Inflammatory macrophage treated with lipopolysaccharide for 4 hours (primary cell): ENCODE results near the gene RAB40A.
A peak's percentile ranks its signal among the peaks of the same experiment; 100 is the strongest.

ENCODE experiments used
- DNase-seq: peaks from one replicate; pipeline ENCODE4 v3.0.0-alpha.2; 2020

The RAB40A gene, protein sequence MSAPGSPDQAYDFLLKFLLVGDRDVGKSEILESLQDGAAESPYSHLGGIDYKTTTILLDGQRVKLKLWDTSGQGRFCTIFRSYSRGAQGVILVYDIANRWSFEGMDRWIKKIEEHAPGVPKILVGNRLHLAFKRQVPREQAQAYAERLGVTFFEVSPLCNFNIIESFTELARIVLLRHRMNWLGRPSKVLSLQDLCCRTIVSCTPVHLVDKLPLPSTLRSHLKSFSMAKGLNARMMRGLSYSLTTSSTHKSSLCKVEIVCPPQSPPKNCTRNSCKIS

DNA sequence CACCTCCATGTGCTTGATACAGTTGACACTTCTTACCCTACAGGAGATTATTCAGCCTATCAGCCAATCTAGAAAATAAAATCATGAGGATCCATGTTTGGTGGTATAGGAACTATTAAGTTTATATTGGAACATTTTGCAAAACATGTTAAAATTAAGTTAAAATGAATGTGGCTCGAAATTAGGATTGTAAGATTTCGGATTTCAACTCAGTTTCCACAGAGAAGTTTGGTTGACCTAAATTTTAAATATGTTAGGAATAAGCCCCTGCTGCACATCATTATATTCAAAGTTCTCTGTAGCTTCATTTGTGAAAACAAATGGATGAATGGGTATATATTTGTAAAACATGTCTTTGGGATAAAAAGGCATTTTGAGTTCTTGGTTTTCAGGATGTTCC, at the start of gene RAB40A:
Gene RAB40A, minus strand, starts transcription at position 101 of the 400 bp plus-strand sequence. CDS start 18,733 bp downstream, outside the sequence.
- DNase-seq, result no peak

DNA sequence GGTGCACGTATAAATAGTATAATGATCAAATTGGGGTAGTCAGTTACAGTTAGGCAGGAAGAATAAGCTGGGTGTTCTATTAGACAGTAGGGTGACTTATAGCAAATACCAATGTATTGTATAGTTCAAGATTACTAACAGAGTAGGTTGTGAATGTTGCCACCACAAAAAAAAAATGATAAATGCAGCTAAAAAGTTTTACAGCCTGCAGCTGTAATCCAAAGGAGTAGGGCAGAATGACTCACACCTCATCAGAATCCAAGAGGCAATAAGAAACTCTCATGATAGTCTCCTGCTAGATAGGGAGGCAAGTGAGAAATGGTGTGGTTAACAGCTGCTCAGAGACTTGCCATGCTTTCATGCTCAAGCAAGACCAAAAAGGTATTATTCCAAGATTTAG, 46.5 kb upstream of the RAB40A start:
- no peak for DNase-seq

GRCh38 chrX:103565197-103565596, 45.9 kb upstream of the RAB40A start:
- no peak for DNase-seq

GRCh38 chrX:103562801-103563200, 43.5 kb upstream of the RAB40A start:
- DNase-seq, result no peak

DNA sequence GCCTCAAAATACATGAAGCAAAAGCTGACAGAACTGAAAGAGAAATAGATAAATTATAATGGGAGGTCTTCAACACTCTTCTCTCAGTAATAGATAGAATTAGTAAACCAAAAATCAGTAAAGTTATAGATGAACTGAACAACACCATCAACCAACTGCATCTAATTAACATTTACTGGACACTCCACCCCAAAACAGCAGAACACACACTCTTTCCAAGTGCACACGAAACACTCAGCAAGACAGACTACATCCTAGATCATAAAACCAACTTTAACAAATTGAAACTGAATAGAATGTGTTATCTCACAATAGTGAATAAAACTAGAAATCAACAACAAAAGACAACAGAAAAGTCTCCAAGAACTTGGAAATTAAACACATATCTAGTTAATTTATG, 41.0 kb upstream of the RAB40A start:
- no peak for DNase-seq

GRCh38 chrX:103556963-103557612, 37.8 kb upstream of the RAB40A start:
- no peak for DNase-seq

- peak; percentile 46 for DNase-seq
Observed at GRCh38 chrX:103554687-103555424, 35.6 kb upstream of the RAB40A start.

DNA sequence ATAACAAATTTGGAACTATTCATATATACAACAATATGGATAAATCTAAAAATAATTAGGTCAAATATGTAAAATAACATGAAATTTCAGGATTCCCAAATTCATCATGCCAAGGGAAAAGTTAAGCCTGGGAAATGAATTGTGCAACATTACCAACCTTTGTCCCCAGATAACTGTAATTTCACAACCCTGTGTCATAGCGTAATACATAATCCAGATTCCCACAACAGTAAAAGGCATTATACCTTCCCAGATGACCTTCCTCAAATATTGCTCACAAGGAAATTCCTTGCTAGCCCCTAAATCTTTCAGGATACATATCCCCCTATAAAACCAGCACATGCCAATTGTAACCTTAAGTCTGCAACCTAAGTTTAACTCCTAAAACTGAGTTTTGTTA, 32.9 kb upstream of the RAB40A start:
- DNase-seq, result no peak

DNA sequence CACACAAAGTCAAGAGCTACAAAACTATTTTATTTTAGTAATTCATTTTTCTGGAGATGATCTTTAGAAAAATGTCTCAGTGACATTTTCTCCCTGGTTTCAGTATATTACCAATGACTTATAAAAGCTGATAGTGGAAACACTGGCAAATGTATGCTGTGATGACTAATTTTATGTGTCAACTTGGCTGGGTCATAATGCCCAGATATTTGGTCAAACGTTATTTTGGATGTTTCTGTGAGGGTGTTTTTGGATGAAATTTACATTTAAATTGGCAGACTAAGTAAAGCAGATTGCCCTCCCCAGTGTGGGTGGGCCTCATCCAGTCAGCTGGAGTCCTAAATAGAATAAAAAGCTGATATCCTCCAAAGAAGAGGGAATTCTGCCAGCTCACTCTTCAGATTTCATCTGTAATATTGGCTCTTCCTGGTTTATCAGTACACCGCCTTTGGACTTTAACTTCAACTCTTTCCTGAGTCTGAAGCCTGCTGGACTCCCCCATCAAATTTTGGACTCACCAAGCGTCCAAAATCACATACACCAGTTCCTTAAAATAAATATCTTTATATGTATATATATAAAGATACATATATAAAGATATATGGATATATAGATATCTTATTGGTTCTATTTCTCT, 31.2 kb upstream of the RAB40A start:
- no peak for DNase-seq

- DNase-seq, result no peak
Observed at GRCh38 chrX:103549916-103550315, 30.6 kb upstream of the RAB40A start.

- DNase-seq, result no peak
Observed at GRCh38 chrX:103540145-103540544, 20.9 kb upstream of the RAB40A start.

DNA sequence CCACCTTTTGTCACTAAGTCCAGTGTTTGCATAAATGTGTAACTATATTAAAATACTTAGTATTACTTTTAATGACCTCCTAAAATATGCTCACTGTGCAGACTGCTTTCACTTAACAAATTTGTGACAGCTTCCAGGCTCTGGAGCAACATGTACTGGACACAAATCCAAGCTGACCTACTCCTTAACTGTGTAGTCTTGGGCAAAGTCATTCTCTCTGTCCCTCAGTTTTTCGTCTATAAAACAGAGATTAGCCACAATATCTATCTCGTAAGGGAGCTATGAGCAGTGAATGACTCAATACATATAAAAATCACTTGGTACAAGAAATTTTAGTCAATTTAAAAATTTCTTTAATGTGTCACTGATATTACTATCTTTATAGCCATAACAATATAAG, 20.4 kb upstream of the RAB40A start:
- no peak for DNase-seq

DNA sequence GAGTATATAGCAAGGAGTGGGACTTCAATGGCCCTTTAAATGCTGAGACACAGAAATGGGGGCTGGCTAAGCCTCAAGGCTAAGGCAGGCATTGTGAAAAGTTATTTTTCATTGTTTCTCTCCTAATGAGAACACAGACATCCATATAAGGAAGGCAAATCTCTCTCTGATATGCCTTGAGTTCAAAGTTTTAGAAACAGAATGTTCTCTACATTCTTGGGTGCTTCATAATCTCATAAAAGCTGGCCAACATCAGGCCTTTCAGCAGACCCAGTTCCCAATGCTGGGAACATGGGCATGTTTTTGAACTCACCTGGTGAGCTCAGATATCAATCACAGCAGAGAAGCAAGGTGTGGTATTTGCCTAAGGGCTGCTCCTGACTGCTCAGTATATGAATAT, 19.4 kb upstream of the RAB40A start:
- no peak for DNase-seq

- DNase-seq, result no peak
Observed at GRCh38 chrX:103537871-103538387, 18.6 kb upstream of the RAB40A start.

GRCh38 chrX:103536732-103537131, 17.4 kb upstream of the RAB40A start:
- no peak for DNase-seq

DNA sequence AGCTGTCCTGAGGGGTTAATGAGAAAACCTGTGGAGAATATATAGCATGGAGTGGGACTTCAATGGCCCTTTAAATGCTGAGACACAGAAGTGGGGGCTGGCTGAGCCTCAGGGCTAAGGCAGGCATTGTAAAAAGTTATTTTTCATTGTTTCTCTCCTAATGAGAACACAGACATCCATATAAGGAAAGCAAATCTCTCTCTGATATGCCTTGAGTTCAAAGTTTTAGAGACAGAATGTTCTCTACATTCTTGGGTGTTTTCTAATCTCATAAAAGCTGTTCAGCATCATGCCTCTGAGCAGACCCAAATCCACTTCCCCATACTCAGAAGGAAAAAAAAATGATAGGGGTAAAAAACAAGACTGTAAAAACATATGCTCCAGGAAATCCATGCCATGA, 16.8 kb upstream of the RAB40A start:
- DNase-seq, result no peak

DNA sequence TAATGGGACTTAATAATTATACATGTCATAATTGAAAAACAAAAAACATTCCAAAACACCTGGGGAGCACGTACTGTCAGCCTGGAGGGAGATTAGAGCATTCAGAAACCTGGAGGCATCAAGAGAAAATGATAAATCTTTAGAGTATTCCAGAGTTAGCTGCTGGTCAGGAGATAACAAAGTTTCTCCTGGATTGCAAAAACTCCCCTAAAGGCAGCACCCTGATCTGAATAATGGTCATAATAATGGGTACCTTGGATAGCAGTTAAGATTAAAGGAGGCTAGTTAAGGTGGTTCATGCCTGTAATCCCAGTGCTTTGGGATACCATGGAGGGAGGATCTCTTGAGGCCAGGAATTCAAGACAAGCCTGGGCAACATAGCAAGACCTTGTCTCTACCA, 15.9 kb upstream of the RAB40A start:
- no peak for DNase-seq

GRCh38 chrX:103533511-103534216, 14.4 kb upstream of the RAB40A start:
- DNase-seq, result peak; percentile 53

DNA sequence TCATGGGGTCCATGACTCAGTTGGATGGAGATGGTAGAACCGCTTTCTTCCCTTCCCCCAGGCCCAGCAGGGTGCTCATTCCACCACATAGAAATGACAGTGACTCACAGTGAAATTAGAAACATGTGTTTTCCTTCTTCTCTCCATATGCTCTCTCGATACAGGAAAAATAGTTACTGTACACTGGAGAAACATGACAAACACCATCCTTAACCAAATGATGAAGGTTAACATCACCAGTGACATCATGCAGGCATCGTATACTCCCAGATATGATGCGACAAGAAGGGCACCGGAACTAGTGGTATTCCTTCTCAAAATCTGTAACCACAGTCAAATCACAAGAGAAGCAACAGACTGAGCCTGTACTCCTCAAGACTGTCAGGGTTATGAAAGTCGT, 11.7 kb upstream of the RAB40A start:
- no peak for DNase-seq

- DNase-seq, result no peak
Observed at GRCh38 chrX:103530545-103530944, 11.3 kb upstream of the RAB40A start.

- no peak for DNase-seq
Observed at GRCh38 chrX:103529550-103529949, 10.3 kb upstream of the RAB40A start.

DNA sequence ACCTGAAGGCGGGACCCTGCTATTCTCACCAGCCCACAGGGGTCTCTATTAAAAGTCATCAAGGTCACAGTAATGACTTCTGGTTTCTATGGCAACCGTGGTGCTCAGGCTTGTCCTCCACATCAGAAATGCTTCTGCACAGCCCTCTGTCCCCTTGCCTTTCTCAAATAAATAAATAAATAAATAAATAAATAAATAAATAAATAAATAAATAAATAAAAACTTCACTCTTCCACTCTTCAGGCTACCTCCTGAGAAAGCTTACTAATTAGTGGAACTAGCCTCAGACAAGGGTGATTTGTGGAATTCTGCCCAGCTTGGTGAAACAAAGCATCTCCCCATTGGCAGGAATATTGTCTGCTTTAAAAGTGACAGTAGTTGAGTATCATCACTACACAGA, 5.5 kb upstream of the RAB40A start:
- DNase-seq, result no peak

GRCh38 chrX:103523605-103524004, 4.3 kb upstream of the RAB40A start:
- no peak for DNase-seq
